ENCODE measurements around the gene TUBA1A. TPM values are rescaled to one million over a fixed set of nuclear protein-coding genes. Genes with fewer than 3 reads are reported as not detected.

TUBA1A gene
- total RNA-seq, 1 experiment from 2014 or later, result 9.8 TPM

DNA sequence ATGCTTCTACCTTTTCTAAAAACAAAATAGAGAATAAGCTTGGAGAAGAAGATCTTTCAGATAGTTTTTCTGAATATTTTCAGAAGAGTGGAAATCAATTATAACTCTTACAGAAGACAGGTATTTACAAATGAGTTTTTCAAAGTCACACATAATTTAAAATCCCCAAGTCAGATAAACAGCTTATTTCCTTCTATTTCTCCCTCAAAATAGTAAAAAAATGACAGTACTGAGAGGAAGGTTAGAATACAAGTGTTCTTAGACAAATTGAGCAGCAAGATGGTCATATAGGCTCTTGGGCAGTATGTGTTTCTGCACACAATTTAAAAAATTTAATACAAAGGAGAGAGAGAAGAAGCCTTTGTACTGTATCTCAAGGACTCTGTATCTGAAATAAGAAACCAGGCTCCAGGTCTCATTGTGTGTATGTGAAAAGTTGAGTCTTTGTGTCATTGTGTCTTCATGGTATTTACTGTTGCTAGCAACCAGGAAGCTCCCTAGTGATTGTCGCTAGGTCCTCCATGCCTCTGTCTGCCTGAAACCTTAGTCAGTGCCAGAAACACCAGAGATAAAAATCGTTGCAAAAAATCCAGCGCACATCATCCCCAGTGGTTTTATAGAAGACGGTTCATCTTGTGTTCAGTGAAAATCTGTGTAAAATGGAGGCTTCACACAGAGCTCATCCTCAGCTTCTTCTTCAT, 12.9 kb upstream of the TUBA1A start:
- Mint-ChIP-seq H3K4me1 (ENCODE audit: insufficient read depth, unreplicated experiment) (peaks cover 16% of the 10 kb centered on the region), H3K27ac (ENCODE audit: low read depth, unreplicated experiment) (peak overlapping the region; percentile 77), H3K36me3 (ENCODE audit: insufficient read depth, unreplicated experiment) (no peaks in the 10 kb centered on the region), H3K27me3 (ENCODE audit: insufficient read depth, unreplicated experiment) (no peaks in the 10 kb centered on the region), H3K4me3 (ENCODE audit: unreplicated experiment) (no peak overlapping the region), H3K9me3 (ENCODE audit: unreplicated experiment) (no peaks in the 10 kb centered on the region)
- BruUV-seq (replicated peaks), result TSS peak; percentile 79
- ChIA-PET POLR2A (interaction anchor here (1.0 to 4.5 kb wide), 10 partner anchors 9 to 540 kb away, joined by 3 to 39 read pairs (median 4); partner anchors contain the start of genes LMBR1L, TMBIM6, TUBA1A and TUBA1B), CTCF (interaction anchor here (0.5 to 1.6 kb wide), 3 partner anchors 12 to 89 kb away, joined by 3 to 4 read pairs (median 3); partner anchors contain the start of gene TUBA1A)
- intact Hi-C loops (cut with micrococcal nuclease), result no loop called here
- DNase-seq (ENCODE audit: unreplicated experiment), result peak; percentile 34
- TF ChIP-seq, protein P1, sequence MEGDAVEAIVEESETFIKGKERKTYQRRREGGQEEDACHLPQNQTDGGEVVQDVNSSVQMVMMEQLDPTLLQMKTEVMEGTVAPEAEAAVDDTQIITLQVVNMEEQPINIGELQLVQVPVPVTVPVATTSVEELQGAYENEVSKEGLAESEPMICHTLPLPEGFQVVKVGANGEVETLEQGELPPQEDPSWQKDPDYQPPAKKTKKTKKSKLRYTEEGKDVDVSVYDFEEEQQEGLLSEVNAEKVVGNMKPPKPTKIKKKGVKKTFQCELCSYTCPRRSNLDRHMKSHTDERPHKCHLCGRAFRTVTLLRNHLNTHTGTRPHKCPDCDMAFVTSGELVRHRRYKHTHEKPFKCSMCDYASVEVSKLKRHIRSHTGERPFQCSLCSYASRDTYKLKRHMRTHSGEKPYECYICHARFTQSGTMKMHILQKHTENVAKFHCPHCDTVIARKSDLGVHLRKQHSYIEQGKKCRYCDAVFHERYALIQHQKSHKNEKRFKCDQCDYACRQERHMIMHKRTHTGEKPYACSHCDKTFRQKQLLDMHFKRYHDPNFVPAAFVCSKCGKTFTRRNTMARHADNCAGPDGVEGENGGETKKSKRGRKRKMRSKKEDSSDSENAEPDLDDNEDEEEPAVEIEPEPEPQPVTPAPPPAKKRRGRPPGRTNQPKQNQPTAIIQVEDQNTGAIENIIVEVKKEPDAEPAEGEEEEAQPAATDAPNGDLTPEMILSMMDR (IDR thresholded peaks at IDR 0.05; ENCODE audit: unreplicated experiment), result no peak

GRCh38 chr12:49200919-49201594, 12.2 kb upstream of the TUBA1A start:
- ChIA-PET CTCF (interaction anchor here (0.6 kb wide), 1 partner anchor 137 kb away, joined by 3 read pairs; no protein-coding TSS in a partner anchor), POLR2A (interaction anchor here (1.0 to 4.5 kb wide), 9 partner anchors 8 to 90 kb away, joined by 3 to 39 read pairs (median 5); partner anchors contain the start of genes LMBR1L, TUBA1A, TUBA1B and TUBA1C)
- DNase-seq (ENCODE audit: unreplicated experiment), result peak; percentile 83
- intact Hi-C loops (cut with micrococcal nuclease), result no loop called here
- Mint-ChIP-seq H3K27ac (ENCODE audit: low read depth, unreplicated experiment) (peak overlapping the region; percentile 77), H3K9me3 (ENCODE audit: unreplicated experiment) (no peaks in the 10 kb centered on the region), H3K27me3 (ENCODE audit: insufficient read depth, unreplicated experiment) (no peaks in the 10 kb centered on the region), H3K4me3 (ENCODE audit: unreplicated experiment) (no peak overlapping the region), H3K36me3 (ENCODE audit: insufficient read depth, unreplicated experiment) (no peaks in the 10 kb centered on the region), H3K4me1 (ENCODE audit: insufficient read depth, unreplicated experiment) (peaks cover 16% of the 10 kb centered on the region)
- no TSS peak for BruUV-seq (replicated peaks)
- TF ChIP-seq, protein P1 (IDR thresholded peaks at IDR 0.05; ENCODE audit: unreplicated experiment), result no peak

GRCh38 chr12:49198431-49199155, 9.7 kb upstream of the TUBA1A start:
- ChIA-PET CTCF (no interaction called here), POLR2A (interaction anchor here (0.6 to 4.5 kb wide), 4 partner anchors 10 to 648 kb away, joined by 3 to 39 read pairs (median 4); partner anchors contain the start of gene TUBA1A)
- no peaks in the 10 kb centered on the region for H3K9me3 Mint-ChIP-seq (ENCODE audit: unreplicated experiment)

More at GRCh38 chr12:49198431-49199155, 9.7 kb upstream of the TUBA1A start:
- H3K27ac Mint-ChIP-seq (ENCODE audit: low read depth, unreplicated experiment), result no peak overlapping the region
- H3K36me3 Mint-ChIP-seq (ENCODE audit: insufficient read depth, unreplicated experiment), result no peaks in the 10 kb centered on the region
- no TSS peak for BruUV-seq (replicated peaks)
- intact Hi-C loops (cut with micrococcal nuclease), result no loop called here
- peaks cover 1% of the 10 kb centered on the region for H3K27me3 Mint-ChIP-seq (ENCODE audit: insufficient read depth, unreplicated experiment)
- peak; percentile 66 for DNase-seq (ENCODE audit: unreplicated experiment)
- peaks cover 16% of the 10 kb centered on the region for H3K4me1 Mint-ChIP-seq (ENCODE audit: insufficient read depth, unreplicated experiment)
- TF ChIP-seq, protein P1 (IDR thresholded peaks at IDR 0.05; ENCODE audit: unreplicated experiment), result no peak
- no peak overlapping the region for H3K4me3 Mint-ChIP-seq (ENCODE audit: unreplicated experiment)
